SK-N-SH (cell line): ENCODE data around the gene CCR5AS.

Source experiments
- CTCF ChIA-PET: fragments of 300-600, 350-600 bp; formaldehyde crosslinking; extraction: SDS; loops from one replicate; lab custom pipeline; 2021; lab: Yijun Ruan, JAX
- POLR2A ChIA-PET: fragments of 350-600 bp; sonication (Branson Sonifier 250); formaldehyde crosslinking; extraction: SDS; loops from one replicate; lab custom pipeline; 2020; ENCODE audit warnings: antibody characterized with exemption, inconsistent platforms; lab: Yijun Ruan, JAX
- DNase-seq: peaks from one replicate; pipeline ENCODE4 v3.0.0; 2012
- H2AFZ ChIP-seq: fragments of 200-600 bp; sonication (generic); 2 replicates; pipeline ENCODE4 v1.8.1; 2016; ENCODE audit warnings: antibody characterized with exemption, mild to moderate bottlenecking, low read depth
- H3F3A ChIP-seq: fragments of 200-600 bp; sonication (generic); replicated peaks from 2 replicates; pipeline ENCODE3; 2016; ENCODE audit warnings: antibody characterized with exemption, mild to moderate bottlenecking; ENCODE audit not compliant: insufficient read depth
- H3K27ac ChIP-seq, 2 experiments: fragments of 200-500 bp in 1 of 2; fragments of 200-600 bp in 1 of 2; sonication (Bioruptor generic) in 1 of 2; sonication (generic), shearing (Covaris generic) in 1 of 2; 2 replicates each; pipeline versions ENCODE4 v1.5.1 to v1.6.1; 2014 to 2016; ENCODE audit warnings: low read depth in 2 of 2, inconsistent platforms in 1 of 2, low read length in 1 of 2, mild to moderate bottlenecking in 1 of 2, mixed read lengths in 1 of 2
- H3K27me3 ChIP-seq: fragments of 200-600 bp; sonication (generic), shearing (Covaris generic); 2 replicates; pipeline ENCODE4 v1.6.1; 2016; ENCODE audit warnings: mixed run types; ENCODE audit not compliant: insufficient read depth
- H3K36me3 ChIP-seq, 2 experiments: fragments of 200-500 bp in 1 of 2; fragments of 200-600 bp in 1 of 2; sonication (Bioruptor generic) in 1 of 2; sonication (generic) in 1 of 2; replicated peaks in 1 of 2; 2 replicates each; pipeline versions ENCODE3 to v1.5.1; 2014 to 2016; ENCODE audit warnings: low read length in 1 of 2, mild to moderate bottlenecking in 1 of 2; ENCODE audit not compliant: insufficient read depth in 2 of 2, control insufficient read depth in 1 of 2
- H3K4me1 ChIP-seq, 2 experiments: fragments of 200-500 bp in 1 of 2; fragments of 200-600 bp in 1 of 2; sonication (Bioruptor generic) in 1 of 2; sonication (generic), shearing (Covaris generic) in 1 of 2; 2 replicates each; pipeline versions ENCODE4 v1.5.1 to v1.6.1; 2014 to 2016; ENCODE audit warnings: low read depth in 1 of 2, low read length in 1 of 2, mixed run types in 1 of 2; ENCODE audit not compliant: insufficient read depth in 2 of 2, control insufficient read depth in 1 of 2
- H3K4me2 ChIP-seq: fragments of 200-600 bp; sonication (generic), shearing (Covaris generic); 2 replicates; pipeline ENCODE4 v1.6.1; 2017; ENCODE audit warnings: mixed run types
- H3K4me3 ChIP-seq, 2 experiments: fragments of 200-500 bp in 1 of 2; fragments of 200-600 bp in 1 of 2; sonication (Bioruptor generic) in 1 of 2; sonication (generic), shearing (Covaris generic) in 1 of 2; 2 replicates each; pipeline versions ENCODE4 v1.5.1 to v1.8.1; 2014 to 2016; ENCODE audit warnings: low read depth in 2 of 2, inconsistent platforms in 1 of 2, low read length in 1 of 2, mild to moderate bottlenecking in 1 of 2, mixed read lengths in 1 of 2, moderate library complexity in 1 of 2
- H3K79me2 ChIP-seq: fragments of 200-600 bp; sonication (generic); 2 replicates; pipeline ENCODE4 v1.8.1; 2017; ENCODE audit warnings: mild to moderate bottlenecking; ENCODE audit not compliant: insufficient read depth
- H3K9ac ChIP-seq: fragments of 200-600 bp; sonication (generic); 2 replicates; pipeline ENCODE4 v1.6.1; 2017; ENCODE audit warnings: mixed run types
- H3K9me2 ChIP-seq: fragments of 200-600 bp; sonication (generic); 2 replicates; pipeline ENCODE4 v1.6.1; 2017; ENCODE audit warnings: mixed run types
- H3K9me3 ChIP-seq: fragments of 200-600 bp; sonication (generic); 2 replicates; pipeline ENCODE4 v1.6.1; 2017; ENCODE audit warnings: mixed run types, mild to moderate bottlenecking, moderate library complexity
- H4K20me1 ChIP-seq: fragments of 200-600 bp; sonication (generic); 2 replicates; pipeline ENCODE4 v1.6.1; 2017; ENCODE audit warnings: mild to moderate bottlenecking, mixed run types; ENCODE audit not compliant: insufficient read depth
- CHD2 ChIP-seq: fragments of 150-350 bp; IDR thresholded peaks from 2 replicates; pipeline ENCODE4 v1.6.1; 2018; ENCODE audit warnings: low read length; ENCODE audit not compliant: partially characterized antibody
- CTCF ChIP-seq: fragments of 200-600 bp; sonication (generic); IDR thresholded peaks from 2 replicates; pipeline ENCODE4 v1.6.1; 2017; ENCODE audit warnings: antibody characterized with exemption, mild to moderate bottlenecking, moderate library complexity
- FOXJ3 ChIP-seq: sonication (generic); formaldehyde crosslinking; IDR thresholded peaks from 2 replicates; pipeline ENCODE4 v1.5.1; 2020; ENCODE audit warnings: mild to moderate bottlenecking, missing genetic modification reagents
- GABPA ChIP-seq: IDR thresholded peaks from 2 replicates; pipeline ENCODE4 v1.4.0; 2012; ENCODE audit warnings: low read depth, mild to moderate bottlenecking
- SIN3A ChIP-seq: IDR thresholded peaks from 2 replicates; pipeline ENCODE4 v1.6.1; 2012; ENCODE audit warnings: low read depth, mild to moderate bottlenecking, low read length, moderate library complexity, borderline replicate concordance
- SMC3 ChIP-seq: IDR thresholded peaks from 2 replicates; pipeline ENCODE4 v1.6.1; 2012; ENCODE audit warnings: low read depth, low read length, improper control_type of control experiment
- TCF12 ChIP-seq: IDR thresholded peaks from 2 replicates; pipeline ENCODE4 v1.4.0; 2012
- USF1 ChIP-seq: IDR thresholded peaks from 2 replicates; pipeline ENCODE4 v1.4.0; 2012; ENCODE audit warnings: low read depth, borderline replicate concordance
- USF2 ChIP-seq: fragments of 150-350 bp; IDR thresholded peaks from 2 replicates; pipeline ENCODE4 v1.6.1; 2017; ENCODE audit warnings: antibody characterized with exemption, low read length, low read depth, borderline replicate concordance
- WGBS: methylation state at CpG from one replicate; pipeline ENCODE4 v1.1.6; 2017; ENCODE audit warnings: low lambda C conversion rate; 5-methylcytosine and 5-hydroxymethylcytosine counted together

The CCR5AS gene

GRCh38 chr3:46400846-46401245, 6.0 kb downstream of the CCR5AS start:
- Histone ChIP-seq H3K4me1 (no peaks in the 10 kb centered on the region), H3K9ac (no peak overlapping the region), H3K4me3 (no peak overlapping the region), H4K20me1 (no peaks in the 10 kb centered on the region), H3K27ac (no peak overlapping the region), H3K79me2 (no peaks in the 10 kb centered on the region), H3K9me3 (no peaks in the 10 kb centered on the region), H3F3A (no peaks in the 10 kb centered on the region), H3K4me2 (no peak overlapping the region), H3K27me3 (no peaks in the 10 kb centered on the region; the same call in 1 of the 2 replicates), H3K36me3 (no peaks in the 10 kb centered on the region), H3K9me2 (no peaks in the 10 kb centered on the region; the same call in 1 of the 2 replicates), H2AFZ (no peak overlapping the region)
- CTCF ChIA-PET = interaction anchor here (1.6 kb wide), 1 partner anchor 23 kb away, joined by 6 read pairs; no protein-coding TSS in a partner anchor
- no peak for DNase-seq
- POLR2A ChIA-PET = no interaction called here
- WGBS = 13% methylated on average over 5 of the region's 5 CpGs
- TF ChIP-seq GABPA (no peak), FOXJ3 (CRISPR knock-in tag) (no peak), CHD2 (no peak)

GRCh38 chr3:46400000-46400734, 6.7 kb downstream of the CCR5AS start:
- Histone ChIP-seq H3K27ac (no peak overlapping the region), H4K20me1 (no peaks in the 10 kb centered on the region), H3K36me3 (no peaks in the 10 kb centered on the region), H3K9me3 (no peaks in the 10 kb centered on the region), H3F3A (no peaks in the 10 kb centered on the region), H3K4me2 (no peak overlapping the region), H3K4me3 (no peak overlapping the region), H3K9me2 (no peaks in the 10 kb centered on the region; the same call in 1 of the 2 replicates), H3K9ac (no peak overlapping the region), H2AFZ (no peak overlapping the region), H3K79me2 (no peaks in the 10 kb centered on the region), H3K27me3 (no peaks in the 10 kb centered on the region; the same call in 1 of the 2 replicates), H3K4me1 (no peaks in the 10 kb centered on the region)
- ChIA-PET CTCF (interaction anchor here (1.0 to 1.6 kb wide), 2 partner anchors 22 to 88 kb away, joined by 3 to 6 read pairs; no protein-coding TSS in a partner anchor), POLR2A (no interaction called here)
- 9% methylated on average over 8 of the region's 8 CpGs for WGBS
- DNase-seq = no peak
- TF ChIP-seq SIN3A (no peak), CHD2 (no peak)

GRCh38 chr3:46399557-46399956, 7.3 kb downstream of the CCR5AS start:
- no peaks in the 10 kb centered on the region for H3K79me2 ChIP-seq
- H3K9me2 ChIP-seq = no peaks in the 10 kb centered on the region; the same call in 1 of the 2 replicates
- H3K9me3 ChIP-seq = no peaks in the 10 kb centered on the region
- H3K9ac ChIP-seq = no peak overlapping the region
- H3K4me1 ChIP-seq = no peaks in the 10 kb centered on the region
- no peaks in the 10 kb centered on the region for H3F3A ChIP-seq
- TF ChIP-seq USF2 (no peak), USF1 (no peak), SIN3A (no peak), GABPA (no peak), SMC3 (no peak), CTCF (no peak), CHD2 (no peak), TCF12 (no peak)
- TF ChIP-seq, all 33 proteins: peak for 0
- no peak overlapping the region for H3K4me3 ChIP-seq
- no peak overlapping the region for H2AFZ ChIP-seq
- no peaks in the 10 kb centered on the region for H4K20me1 ChIP-seq
- ChIA-PET POLR2A (no interaction called here), CTCF (interaction anchor here (1.0 to 1.6 kb wide), 2 partner anchors 21 to 89 kb away, joined by 3 to 6 read pairs; no protein-coding TSS in a partner anchor)
- whole genome bisulfite sequencing = 2% methylated on average over 2 of the region's 2 CpGs
- no peak overlapping the region for H3K4me2 ChIP-seq
- H3K27ac ChIP-seq = no peak overlapping the region
- H3K27me3 ChIP-seq = peaks cover 3% of the 10 kb centered on the region; the same call in 1 of the 2 replicates
- H3K36me3 ChIP-seq = no peaks in the 10 kb centered on the region
- no peak for DNase-seq
